ENCODE results near the gene NRTN. TPM values are rescaled to one million over a fixed set of nuclear protein-coding genes. Genes with fewer than 3 reads are reported as not detected.

The NRTN gene
- total RNA-seq, 1 experiment from 2014 or later: 3.9 TPM

DNA sequence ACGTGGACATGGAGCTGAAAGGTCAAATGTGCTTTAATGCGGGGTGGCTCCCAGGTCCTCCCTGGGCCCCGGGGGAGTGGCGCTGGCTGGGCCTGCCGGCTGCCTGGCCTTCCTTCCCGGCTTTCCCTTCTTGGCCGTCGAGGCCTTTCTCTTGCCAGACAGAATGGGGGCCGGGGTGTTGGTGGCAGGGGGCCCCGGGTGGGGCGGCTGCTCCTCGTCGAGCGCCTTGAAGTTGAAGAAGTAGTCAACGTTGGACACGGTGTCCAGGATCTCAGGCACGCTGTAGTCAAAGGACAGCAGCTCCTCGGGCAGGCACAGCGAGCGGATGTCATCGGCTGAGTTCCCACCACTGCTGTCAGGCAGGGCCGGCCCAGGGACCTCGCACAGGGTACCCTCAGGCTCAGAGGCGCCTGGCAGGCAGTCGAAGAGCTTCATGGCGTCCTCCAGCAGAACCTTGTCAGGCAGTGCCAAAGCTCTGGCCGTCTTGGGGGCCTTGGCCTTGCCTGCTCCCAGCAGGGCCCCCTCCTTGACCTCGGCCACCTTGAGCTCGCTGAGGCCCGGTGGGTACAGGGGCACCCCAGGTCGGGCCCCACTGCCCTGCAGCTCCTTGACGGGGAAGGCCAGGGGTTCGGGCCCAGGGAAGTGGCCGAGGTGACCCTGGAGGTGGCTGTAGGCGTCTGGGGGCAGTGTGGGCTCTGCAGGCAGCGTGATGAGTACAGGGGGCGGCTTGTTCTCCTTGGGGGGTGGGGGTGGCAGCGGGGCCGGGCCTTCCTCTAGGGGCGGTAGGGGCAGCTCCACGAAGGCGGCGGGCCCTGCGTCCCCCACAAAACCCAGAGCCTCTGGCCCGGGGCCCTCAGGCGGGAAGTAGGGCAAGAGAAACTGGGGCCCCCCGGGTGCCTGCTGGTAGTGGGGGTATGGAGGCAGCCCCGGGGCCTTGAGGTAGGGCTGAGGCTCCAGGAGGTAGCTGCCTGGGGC lies 21.6 kb upstream of the NRTN start:
- ChIA-PET POLR2A (ENCODE audit: unreplicated experiment) (no interaction called here), CTCF (interaction anchor here (0.6 kb wide), 1 partner anchor 20 kb away, joined by 3 read pairs; no protein-coding TSS in a partner anchor)
- intact Hi-C loops (cut with micrococcal nuclease): no loop called here

DNA sequence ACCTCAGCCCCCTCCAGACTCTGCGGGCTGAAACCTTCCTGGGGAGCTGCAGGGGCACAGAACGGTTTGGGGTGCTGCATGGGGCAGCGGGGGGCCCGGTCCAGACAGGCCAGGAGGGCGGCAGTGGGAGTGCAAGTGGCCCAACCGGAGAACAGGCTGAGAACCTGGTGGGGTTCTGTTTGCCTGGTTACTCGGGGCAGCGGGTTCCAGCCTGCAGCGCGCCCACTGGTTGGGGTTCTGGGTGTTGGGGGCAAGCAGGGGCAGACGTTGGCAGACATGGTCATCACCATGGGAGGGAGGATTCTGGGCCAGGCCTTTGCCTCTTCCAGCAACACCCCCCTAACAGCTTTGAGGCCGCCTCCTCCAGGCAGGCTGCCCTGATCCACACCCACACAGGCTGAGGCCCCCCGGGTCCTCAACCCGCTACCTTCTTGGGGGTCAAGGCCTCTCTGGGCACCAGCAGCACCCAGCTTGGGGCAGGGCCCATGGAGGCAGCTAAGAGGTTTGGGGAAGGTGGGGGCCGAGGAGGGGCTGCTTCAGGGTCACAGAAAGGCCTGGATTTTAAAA lies 20.2 kb upstream of the NRTN start, which contains the start of gene PRR22:
Gene PRR22, minus strand, starts transcription at position 166 of the 567 bp plus-strand sequence. Its CDS starts 86 bp downstream, at position 80.
- TF ChIP-seq EZH2 (IDR thresholded peaks at IDR 0.05; ENCODE audit: low read length, unreplicated experiment): no peak
- TF ChIP-seq, protein P1, sequence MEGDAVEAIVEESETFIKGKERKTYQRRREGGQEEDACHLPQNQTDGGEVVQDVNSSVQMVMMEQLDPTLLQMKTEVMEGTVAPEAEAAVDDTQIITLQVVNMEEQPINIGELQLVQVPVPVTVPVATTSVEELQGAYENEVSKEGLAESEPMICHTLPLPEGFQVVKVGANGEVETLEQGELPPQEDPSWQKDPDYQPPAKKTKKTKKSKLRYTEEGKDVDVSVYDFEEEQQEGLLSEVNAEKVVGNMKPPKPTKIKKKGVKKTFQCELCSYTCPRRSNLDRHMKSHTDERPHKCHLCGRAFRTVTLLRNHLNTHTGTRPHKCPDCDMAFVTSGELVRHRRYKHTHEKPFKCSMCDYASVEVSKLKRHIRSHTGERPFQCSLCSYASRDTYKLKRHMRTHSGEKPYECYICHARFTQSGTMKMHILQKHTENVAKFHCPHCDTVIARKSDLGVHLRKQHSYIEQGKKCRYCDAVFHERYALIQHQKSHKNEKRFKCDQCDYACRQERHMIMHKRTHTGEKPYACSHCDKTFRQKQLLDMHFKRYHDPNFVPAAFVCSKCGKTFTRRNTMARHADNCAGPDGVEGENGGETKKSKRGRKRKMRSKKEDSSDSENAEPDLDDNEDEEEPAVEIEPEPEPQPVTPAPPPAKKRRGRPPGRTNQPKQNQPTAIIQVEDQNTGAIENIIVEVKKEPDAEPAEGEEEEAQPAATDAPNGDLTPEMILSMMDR (conservative IDR thresholded peaks at IDR 0.05; ENCODE audit: low read depth, low read length): no peak
- TF ChIP-seq EZH2phosphoT487 (IDR thresholded peaks at IDR 0.05; ENCODE audit: borderline replicate concordance, low read length): no peak
- POLR2A ChIA-PET (ENCODE audit: unreplicated experiment): no interaction called here
- BruUV-seq (replicated peaks): no TSS peak

More for the DNA sequence above, 21.6 kb upstream of the NRTN start:
- Histone ChIP-seq H3K9me2 (replicated peaks; ENCODE audit: low read length) (no peaks in the 10 kb centered on the region), H3K4me1 (ENCODE audit: insufficient read depth, low read length) (no peaks in the 10 kb centered on the region), H2AFZ (ENCODE audit: low read length) (no peak overlapping the region), H3K36me3 (ENCODE audit: low read depth, low read length) (peaks cover 27% of the 10 kb centered on the region), H3K9me3 (ENCODE audit: low read length) (no peaks in the 10 kb centered on the region), H3F3A (ENCODE audit: low read length, unreplicated experiment) (no peaks in the 10 kb centered on the region), H4K20me1 (ENCODE audit: low read length) (no peaks in the 10 kb centered on the region), H3K4me3 (ENCODE audit: low read length) (no peak overlapping the region), H3K4me2 (ENCODE audit: low read length) (no peak overlapping the region), H3K27me3 (ENCODE audit: low read length) (no peaks in the 10 kb centered on the region), H3K27ac (ENCODE audit: low read length) (no peak overlapping the region), H3K9ac (ENCODE audit: low read length) (no peak overlapping the region), H3K79me2 (ENCODE audit: low read length) (no peaks in the 10 kb centered on the region)
- DNase-seq: no peak
- no TSS peak for BruUV-seq (replicated peaks)
- no peak for ATAC-seq
- TF ChIP-seq EZH2phosphoT487 (IDR thresholded peaks at IDR 0.05; ENCODE audit: borderline replicate concordance, low read length) (no peak), EZH2 (IDR thresholded peaks at IDR 0.05; ENCODE audit: low read length, unreplicated experiment) (no peak)
- TF ChIP-seq, protein P1 (conservative IDR thresholded peaks at IDR 0.05; ENCODE audit: low read depth, low read length): no peak

More for the DNA sequence above, 20.2 kb upstream of the NRTN start, which contains the start of gene PRR22:
- Histone ChIP-seq H3K27me3 (ENCODE audit: low read length) (no peaks in the 10 kb centered on the region), H3K79me2 (ENCODE audit: low read length) (peaks cover 8% of the 10 kb centered on the region), H4K20me1 (ENCODE audit: low read length) (no peaks in the 10 kb centered on the region), H3K9me3 (ENCODE audit: low read length) (no peaks in the 10 kb centered on the region), H3F3A (ENCODE audit: low read length, unreplicated experiment) (no peaks in the 10 kb centered on the region), H3K9me2 (replicated peaks; ENCODE audit: low read length) (no peaks in the 10 kb centered on the region), H3K36me3 (ENCODE audit: low read depth, low read length) (peaks cover 39% of the 10 kb centered on the region), H3K4me2 (ENCODE audit: low read length) (no peak within 1 kb of the TSS), H3K27ac (ENCODE audit: low read length) (no peak within 1 kb of the TSS), H3K4me1 (ENCODE audit: insufficient read depth, low read length) (peaks cover 1% of the 10 kb centered on the region; the same call in 1 of the 2 replicates), H2AFZ (ENCODE audit: low read length) (no peak within 1 kb of the TSS), H3K4me3 (ENCODE audit: low read length) (no peak within 1 kb of the TSS), H3K9ac (ENCODE audit: low read length) (no peak within 1 kb of the TSS)
- DNase-seq (no peak), ATAC-seq (no peak)
- intact Hi-C loops (cut with micrococcal nuclease): no loop called here
- CTCF ChIA-PET: no interaction called here
